Stomach (tissue), 9 donors: ENCODE data around the gene SH2D3A. TPM values are rescaled to one million over a fixed set of nuclear protein-coding genes. Genes with fewer than 3 reads are reported as not detected.

ENCODE experiments used
- DNase-seq, 2 donors: peaks; one replicate each; pipeline versions ENCODE4 v3.0.0 to v3.0.0-alpha.2; 2013 to 2019
- H3K27ac ChIP-seq, 5 donors: fragments of 200-600 bp in 4 of 5; sonication (generic) in 4 of 5; one replicate each; pipeline ENCODE4 v1.5.1; 2013 to 2019; ENCODE audit warnings: mild to moderate bottlenecking in 1 of 5, moderate library complexity in 1 of 5
- H3K27me3 ChIP-seq, 3 donors: fragments of 200-600 bp; sonication (generic); one replicate each; pipeline ENCODE4 v1.5.1; 2017 to 2019; ENCODE audit warnings: mixed run types in 1 of 3
- H3K36me3 ChIP-seq, 4 donors: fragments of 200-600 bp; sonication (generic); 1 replicate in 3 of 4; 2 replicates in 1 of 4; pipeline ENCODE4 v1.5.1; 2016 to 2019
- H3K4me1 ChIP-seq, 4 donors: fragments of 200-600 bp; sonication (generic); one replicate each; pipeline ENCODE4 v1.5.1; 2016 to 2019
- H3K4me3 ChIP-seq, 4 donors: fragments of 200-600 bp; sonication (generic) in 3 of 4; one replicate each; pipeline ENCODE4 v1.5.1; 2016 to 2019; ENCODE audit warnings: mild to moderate bottlenecking in 1 of 4
- H3K9me3 ChIP-seq, 4 donors: fragments of 200-600 bp; sonication (generic); one replicate each; pipeline ENCODE4 v1.5.1; 2016 to 2019
- EP300 ChIP-seq: sonication (generic); formaldehyde crosslinking; IDR thresholded peaks from one replicate; pipeline ENCODE4 v1.6.1; 2017; ENCODE audit warnings: antibody characterized with exemption
- POLR2A ChIP-seq, 4 donors: fragments of 450-650 bp; IDR thresholded peaks; one replicate each; pipeline ENCODE4 v1.6.1; 2016; ENCODE audit warnings: antibody characterized with exemption in 4 of 4, control low read depth in 2 of 4, mild to moderate bottlenecking in 1 of 4, moderate library complexity in 1 of 4
- POLR2AphosphoS5 ChIP-seq, 3 donors: sonication (generic); formaldehyde crosslinking; IDR thresholded peaks; one replicate each; pipeline ENCODE4 v1.6.1; 2016; ENCODE audit warnings: antibody characterized with exemption in 3 of 3
- WGBS, 5 donors: extraction: QIAGEN DNeasy Blood & Tissue Kit in 3 of 5; methylation state at CpG; one replicate each; pipeline versions ENCODE4 v1.1.5 to v1.1.7; 2013 to 2018; 5-methylcytosine and 5-hydroxymethylcytosine counted together
- intact Hi-C: fragments of 100-400 bp; cut with DNase I; formaldehyde crosslinking; loops from one replicate; pipeline ENCODE4 v1.15.1; 2023; ENCODE audit warnings: low total_unique reads
- polyA plus RNA-seq, 3 donors: library from polyadenylated mRNA; stranded (reverse); fragments of 200-250 nt; gene quantifications; one replicate each; pipeline ENCODE4 v1.2.3, GENCODE V29; 2013
- total RNA-seq, 5 donors: library from RNA; depleted of rRNA; stranded (reverse); fragments of >200 nt; gene quantifications; one replicate each; pipeline versions ENCODE4 v1.1.0 to v1.2.3, GENCODE V29; 2014 to 2016
- TF ChIP-seq, protein P1 (sequence below), 7 experiments: fragments of 450-650 bp in 4 of 7; fragments of 200-600 bp in 3 of 7; sonication (generic) in 3 of 7; IDR thresholded peaks; one replicate each; pipeline ENCODE4 v1.5.1; 2016 to 2019; ENCODE audit warnings: antibody characterized with exemption in 7 of 7, control low read depth in 2 of 7, mild to moderate bottlenecking in 1 of 7
- donor health status: healthy with polysubstance abuse.
- donor health status: Bipolar disorder and iron deficiency.
- donor health status: healthy.

The SH2D3A gene
- total and polyA plus RNA-seq, 8 donors = 8.8 to 71.3 (median 27.3) TPM

DNA sequence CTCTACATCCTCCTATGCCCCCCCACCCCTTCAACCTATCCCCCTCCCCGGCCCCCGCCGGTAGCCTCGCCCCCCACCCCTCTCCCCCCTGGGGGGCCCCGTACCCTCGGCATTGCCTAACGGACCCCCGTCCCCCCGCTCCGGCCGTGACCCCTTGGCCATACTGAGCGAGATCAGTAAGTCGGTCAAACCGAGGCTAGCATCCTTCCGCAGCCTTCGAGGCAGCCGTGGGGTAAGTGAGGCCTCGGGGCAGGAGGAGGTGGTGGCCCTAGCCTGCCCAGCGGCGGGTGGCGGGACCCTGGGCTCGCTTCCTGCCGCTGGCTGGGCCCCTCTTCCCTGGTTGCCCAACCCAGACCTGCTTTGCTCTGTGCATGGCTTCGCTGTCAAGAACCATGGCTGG lies 21.3 kb downstream of the SH2D3A start:
- 91 to 94% (median 93%) methylated on average over 19 to 24 of the region's 24 CpGs for WGBS, 5 donors
- Histone ChIP-seq H3K9me3 (no peaks in the 10 kb centered on the region), H3K4me3 (no peak overlapping the region), H3K4me1 (peaks cover 28 to 49% (median 42%) of the 10 kb centered on the region in 4 donors), H3K27ac (peak overlapping the region in 3 of 5 donors; percentile 16 to 88 (median 18)), H3K27me3 (no peaks in the 10 kb centered on the region), H3K36me3 (peaks cover 52 to 78% (median 77%) of the 10 kb centered on the region in 4 donors)
- no peak for DNase-seq
- intact Hi-C loops = no loop called here
- TF ChIP-seq, protein P1, sequence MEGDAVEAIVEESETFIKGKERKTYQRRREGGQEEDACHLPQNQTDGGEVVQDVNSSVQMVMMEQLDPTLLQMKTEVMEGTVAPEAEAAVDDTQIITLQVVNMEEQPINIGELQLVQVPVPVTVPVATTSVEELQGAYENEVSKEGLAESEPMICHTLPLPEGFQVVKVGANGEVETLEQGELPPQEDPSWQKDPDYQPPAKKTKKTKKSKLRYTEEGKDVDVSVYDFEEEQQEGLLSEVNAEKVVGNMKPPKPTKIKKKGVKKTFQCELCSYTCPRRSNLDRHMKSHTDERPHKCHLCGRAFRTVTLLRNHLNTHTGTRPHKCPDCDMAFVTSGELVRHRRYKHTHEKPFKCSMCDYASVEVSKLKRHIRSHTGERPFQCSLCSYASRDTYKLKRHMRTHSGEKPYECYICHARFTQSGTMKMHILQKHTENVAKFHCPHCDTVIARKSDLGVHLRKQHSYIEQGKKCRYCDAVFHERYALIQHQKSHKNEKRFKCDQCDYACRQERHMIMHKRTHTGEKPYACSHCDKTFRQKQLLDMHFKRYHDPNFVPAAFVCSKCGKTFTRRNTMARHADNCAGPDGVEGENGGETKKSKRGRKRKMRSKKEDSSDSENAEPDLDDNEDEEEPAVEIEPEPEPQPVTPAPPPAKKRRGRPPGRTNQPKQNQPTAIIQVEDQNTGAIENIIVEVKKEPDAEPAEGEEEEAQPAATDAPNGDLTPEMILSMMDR (IDR thresholded peaks at IDR 0.05) = no peak
- TF ChIP-seq POLR2AphosphoS5 (IDR thresholded peaks at IDR 0.05) (no peak), POLR2A (IDR thresholded peaks at IDR 0.05) (no peak), EP300 (no peak)

DNA sequence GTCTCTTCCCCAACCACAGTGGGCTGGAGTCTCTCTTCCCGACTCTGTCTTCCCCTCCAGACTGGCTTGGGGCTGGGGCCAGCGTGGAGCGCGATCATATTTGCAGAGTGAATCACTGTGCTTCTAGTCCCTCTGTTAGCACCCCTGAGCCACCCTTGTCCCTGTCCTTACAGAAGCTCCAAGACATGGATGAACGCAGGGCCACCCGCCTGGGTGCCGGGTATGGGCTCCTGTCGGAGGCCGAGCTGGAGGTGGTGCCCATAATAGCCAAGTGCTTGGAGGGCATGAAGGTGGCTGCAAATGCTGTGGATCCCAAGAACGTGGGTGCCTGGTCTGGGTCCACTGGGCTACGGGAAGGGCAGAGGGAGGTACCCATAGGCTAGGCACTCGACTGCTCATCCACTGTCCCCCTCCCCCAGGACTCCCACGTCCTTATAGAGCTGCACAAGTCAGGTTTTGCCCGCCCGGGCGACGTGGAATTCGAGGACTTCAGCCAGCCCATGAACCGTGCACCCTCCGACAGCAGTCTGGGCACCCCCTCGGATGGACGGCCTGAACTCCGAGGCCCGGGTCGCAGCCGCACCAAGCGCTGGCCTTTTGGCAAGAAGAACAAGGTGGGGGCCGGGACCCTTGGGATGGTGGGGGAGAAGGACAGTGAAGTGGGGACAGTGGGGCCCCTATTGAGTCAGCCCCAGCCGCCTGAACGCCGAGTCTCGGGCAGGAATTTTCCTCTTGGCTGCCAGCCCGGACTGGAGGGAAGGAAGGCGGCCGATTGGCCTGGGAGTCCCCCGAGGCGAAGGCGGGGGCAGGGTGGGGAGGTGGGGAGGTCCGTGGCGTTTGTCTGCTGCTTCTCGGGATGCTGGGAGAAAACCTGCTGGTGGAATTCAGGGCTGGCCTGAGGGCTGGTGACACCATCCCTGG lies 22.6 kb downstream of the SH2D3A start:
- WGBS, 5 donors = 21 to 33% (median 25%) methylated on average over 20 to 41 of the region's 41 CpGs
- no peaks in the 10 kb centered on the region for H3K9me3 ChIP-seq
- intact Hi-C loops = no loop called here
- peaks cover 31 to 62% (median 48%) of the 10 kb centered on the region in 4 donors for H3K4me1 ChIP-seq
- TF ChIP-seq POLR2AphosphoS5 (IDR thresholded peaks at IDR 0.05) = peak; percentile 19 to 71 (median 30)
- TF ChIP-seq, protein P1 (IDR thresholded peaks at IDR 0.05) = no peak
- TF ChIP-seq POLR2A (IDR thresholded peaks at IDR 0.05) = no peak
- DNase-seq = peak; percentile 90 to 93
- peak overlapping the region; percentile 53 to 98 (median 87) for H3K27ac ChIP-seq
- peaks cover 39 to 65% (median 64%) of the 10 kb centered on the region in 4 donors for H3K36me3 ChIP-seq
- H3K27me3 ChIP-seq = no peaks in the 10 kb centered on the region
- peak overlapping the region; percentile 10 to 28 (median 20) for H3K4me3 ChIP-seq

DNA sequence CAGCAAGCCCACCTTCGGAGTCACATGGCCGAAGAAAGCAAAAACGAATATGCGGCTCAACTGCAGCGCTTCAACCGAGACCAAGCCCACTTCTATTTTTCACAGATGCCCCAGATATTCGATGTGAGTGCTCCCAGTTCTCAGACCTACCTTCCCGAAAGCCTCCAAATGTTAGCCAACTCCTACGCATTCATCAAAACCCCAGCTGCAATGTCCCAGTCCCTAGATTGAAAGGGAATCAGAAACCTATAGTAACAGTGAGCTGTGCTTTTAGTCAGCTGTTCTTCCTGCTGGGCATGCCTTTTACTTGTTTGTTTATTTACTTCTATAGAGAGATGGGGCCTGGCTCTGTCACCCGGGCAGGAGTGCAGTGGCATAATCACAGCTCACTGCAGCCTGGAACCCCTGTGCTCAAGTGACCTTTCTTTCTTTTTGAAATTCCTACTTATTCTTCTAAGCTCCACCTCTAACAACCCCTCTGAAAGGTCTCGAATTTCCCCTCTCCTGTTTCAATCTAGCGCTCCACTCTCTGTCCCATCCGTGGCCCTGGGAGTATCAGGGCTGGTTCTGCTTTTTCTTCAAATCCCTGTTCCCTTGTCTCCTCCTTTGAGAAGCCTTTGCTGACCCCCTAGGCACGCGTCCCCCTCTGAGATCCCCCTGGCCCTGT lies 23.4 kb downstream of the SH2D3A start:
- no peak for DNase-seq
- TF ChIP-seq, protein P1 (IDR thresholded peaks at IDR 0.05) = no peak
- TF ChIP-seq POLR2AphosphoS5 (IDR thresholded peaks at IDR 0.05) = no peak
- TF ChIP-seq EP300 = no peak
- TF ChIP-seq POLR2A (IDR thresholded peaks at IDR 0.05) = no peak
- Histone ChIP-seq H3K27me3 (no peaks in the 10 kb centered on the region), H3K4me1 (peaks cover 35 to 67% (median 53%) of the 10 kb centered on the region in 4 donors), H3K4me3 (peak overlapping the region in 2 of 4 donors; percentile 10 to 28), H3K9me3 (no peaks in the 10 kb centered on the region), H3K27ac (peak overlapping the region; percentile 53 to 98 (median 87)), H3K36me3 (peaks cover 32 to 57% (median 56%) of the 10 kb centered on the region in 4 donors)
- intact Hi-C loops = no loop called here
- 79 to 89% (median 87%) methylated on average over 15 of the region's 15 CpGs for WGBS, 5 donors

DNA sequence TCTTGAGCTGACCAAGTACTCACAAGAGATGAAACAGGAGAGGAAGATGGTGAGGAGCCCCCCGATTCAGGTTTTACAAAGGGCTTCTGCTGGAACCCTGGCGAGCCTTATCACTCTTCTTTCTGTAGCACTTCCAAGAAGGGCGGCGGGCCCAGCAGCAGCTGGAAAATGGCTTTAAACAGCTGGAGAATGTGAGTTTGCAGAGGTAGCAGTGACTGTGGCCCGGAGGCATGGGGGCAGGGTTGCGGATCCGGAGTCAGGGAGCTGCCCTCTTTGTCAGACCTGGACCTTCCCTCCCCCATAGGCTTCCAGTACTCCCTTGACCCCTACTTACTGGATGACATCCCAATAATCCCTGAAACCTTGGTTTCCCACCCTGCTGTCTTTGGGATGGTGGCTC lies 24.2 kb downstream of the SH2D3A start:
- WGBS, 5 donors = 70 to 90% (median 78%) methylated on average over 7 of the region's 7 CpGs

More for the DNA sequence above, 24.2 kb downstream of the SH2D3A start:
- DNase-seq = no peak
- no peak overlapping the region for H3K4me3 ChIP-seq
- intact Hi-C loops = no loop called here
- TF ChIP-seq EP300 (no peak), POLR2AphosphoS5 (IDR thresholded peaks at IDR 0.05) (no peak), POLR2A (IDR thresholded peaks at IDR 0.05) (no peak)
- TF ChIP-seq, protein P1 (IDR thresholded peaks at IDR 0.05) = no peak
- no peaks in the 10 kb centered on the region for H3K9me3 ChIP-seq
- H3K4me1 ChIP-seq = peaks cover 43 to 75% (median 61%) of the 10 kb centered on the region in 4 donors
- peak overlapping the region in 2 of 5 donors; percentile 88 to 98 for H3K27ac ChIP-seq
- no peaks in the 10 kb centered on the region for H3K27me3 ChIP-seq
- peaks cover 27 to 49% (median 48%) of the 10 kb centered on the region in 4 donors for H3K36me3 ChIP-seq
